ENCODE data around the gene MT1H. TPM values are rescaled to one million over a fixed set of nuclear protein-coding genes. Genes with fewer than 3 reads are reported as not detected.
"Not testable (repeated sequence)": the region's sequence is repeated elsewhere in the genome, so short reads cannot be mapped to it uniquely, and the experiment has no call there.

MT1H gene
- total RNA-seq, 1 experiment from 2014 or later, result not detected

DNA sequence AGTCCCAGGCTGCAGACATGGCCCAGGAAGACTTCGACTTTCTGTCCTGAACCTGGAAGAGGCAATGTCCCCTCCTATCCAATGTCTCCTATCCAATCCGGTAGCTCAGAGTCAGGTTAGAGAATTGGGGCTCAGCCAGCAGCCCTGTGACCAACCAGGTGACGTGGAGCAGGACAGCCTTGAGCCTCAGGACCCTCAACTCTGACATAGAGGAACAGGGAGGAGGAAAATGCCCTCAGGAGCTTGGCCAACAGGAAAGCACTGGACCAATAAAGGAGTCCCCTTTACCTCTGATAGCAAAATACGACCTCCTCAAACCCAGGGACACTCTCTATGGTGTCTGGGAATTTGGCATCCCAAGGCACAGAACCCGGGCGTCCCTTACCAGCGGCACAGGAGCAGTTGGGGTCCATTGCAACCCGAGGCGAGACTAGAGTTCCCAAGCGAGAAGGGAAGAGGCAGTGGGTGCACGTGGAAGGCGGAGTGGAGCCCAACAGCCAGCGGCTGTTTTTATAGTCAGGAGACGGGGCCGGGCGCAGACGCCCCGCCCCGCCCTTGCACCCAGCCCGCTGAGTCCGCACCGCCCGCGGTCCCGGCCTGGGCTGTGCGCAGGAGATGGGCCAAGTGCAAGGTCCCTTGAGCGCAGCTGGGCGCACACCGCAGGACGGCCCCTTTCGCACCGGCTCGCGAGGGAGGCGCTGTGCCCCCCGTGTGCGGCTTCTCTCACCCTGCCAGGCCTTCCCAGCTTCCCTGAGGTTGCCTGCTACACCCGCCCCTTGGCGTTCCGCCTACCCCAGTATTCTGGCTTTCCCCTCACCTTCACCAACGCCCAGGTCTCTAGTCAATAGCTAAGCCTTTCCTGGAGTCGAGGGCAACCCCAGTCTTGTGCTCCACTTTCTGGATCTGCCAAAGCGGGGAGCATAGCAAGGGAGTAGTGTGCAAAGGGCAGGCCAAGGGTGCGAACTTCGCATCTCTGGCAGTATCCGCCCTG lies 1.7 kb upstream of the MT1H start, which contains the start of gene MT1G:
Gene MT1G, minus strand, starts transcription at position 485 of the 991 bp plus-strand sequence. Its CDS starts 72 bp downstream, at position 413.
- TF ChIP-seq, protein P1, sequence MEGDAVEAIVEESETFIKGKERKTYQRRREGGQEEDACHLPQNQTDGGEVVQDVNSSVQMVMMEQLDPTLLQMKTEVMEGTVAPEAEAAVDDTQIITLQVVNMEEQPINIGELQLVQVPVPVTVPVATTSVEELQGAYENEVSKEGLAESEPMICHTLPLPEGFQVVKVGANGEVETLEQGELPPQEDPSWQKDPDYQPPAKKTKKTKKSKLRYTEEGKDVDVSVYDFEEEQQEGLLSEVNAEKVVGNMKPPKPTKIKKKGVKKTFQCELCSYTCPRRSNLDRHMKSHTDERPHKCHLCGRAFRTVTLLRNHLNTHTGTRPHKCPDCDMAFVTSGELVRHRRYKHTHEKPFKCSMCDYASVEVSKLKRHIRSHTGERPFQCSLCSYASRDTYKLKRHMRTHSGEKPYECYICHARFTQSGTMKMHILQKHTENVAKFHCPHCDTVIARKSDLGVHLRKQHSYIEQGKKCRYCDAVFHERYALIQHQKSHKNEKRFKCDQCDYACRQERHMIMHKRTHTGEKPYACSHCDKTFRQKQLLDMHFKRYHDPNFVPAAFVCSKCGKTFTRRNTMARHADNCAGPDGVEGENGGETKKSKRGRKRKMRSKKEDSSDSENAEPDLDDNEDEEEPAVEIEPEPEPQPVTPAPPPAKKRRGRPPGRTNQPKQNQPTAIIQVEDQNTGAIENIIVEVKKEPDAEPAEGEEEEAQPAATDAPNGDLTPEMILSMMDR (IDR thresholded peaks at IDR 0.05; ENCODE audit: insufficient read depth in 1 of 2, low read depth in 1 of 2, low read length in 1 of 2, severe bottlenecking in 1 of 2, unreplicated experiment in 1 of 2), result no peak
- intact Hi-C loops (cut with micrococcal nuclease; ENCODE audit: unreplicated experiment), result no loop called here
- Mint-ChIP-seq H3K4me3 (ENCODE audit: unreplicated experiment) (no peak within 1 kb of the TSS), H3K4me1 (ENCODE audit: low read depth, unreplicated experiment) (no peaks in the 10 kb centered on the region), H3K9me3 (ENCODE audit: unreplicated experiment) (no peaks in the 10 kb centered on the region), H3K27me3 (ENCODE audit: insufficient read depth, unreplicated experiment) (peaks cover 57% of the 10 kb centered on the region), H3K36me3 (ENCODE audit: insufficient read depth, unreplicated experiment) (no peaks in the 10 kb centered on the region), H3K27ac (ENCODE audit: unreplicated experiment) (no peak within 1 kb of the TSS)
- no TSS peak for BruUV-seq (replicated peaks)
- no peaks in the 10 kb centered on the region for H3K9me3 ChIP-seq
- ChIA-PET POLR2A (no interaction called here), CTCF (interaction anchor here (1.4 kb wide), 1 partner anchor 34 kb away, joined by 6 read pairs; no protein-coding TSS in a partner anchor)
- no peaks in the 10 kb centered on the region for H3K36me3 ChIP-seq (ENCODE audit: control insufficient read depth, insufficient read depth, low read length)
- peaks cover 3% of the 10 kb centered on the region for H3K27me3 ChIP-seq (replicated peaks; ENCODE audit: control insufficient read depth, insufficient read depth, low read length)
- peaks cover 7% of the 10 kb centered on the region for H3K4me1 ChIP-seq
- DNase-seq, result no peak
- no peak within 1 kb of the TSS for H3K4me3 ChIP-seq (ENCODE audit: low read depth, low read length)

DNA sequence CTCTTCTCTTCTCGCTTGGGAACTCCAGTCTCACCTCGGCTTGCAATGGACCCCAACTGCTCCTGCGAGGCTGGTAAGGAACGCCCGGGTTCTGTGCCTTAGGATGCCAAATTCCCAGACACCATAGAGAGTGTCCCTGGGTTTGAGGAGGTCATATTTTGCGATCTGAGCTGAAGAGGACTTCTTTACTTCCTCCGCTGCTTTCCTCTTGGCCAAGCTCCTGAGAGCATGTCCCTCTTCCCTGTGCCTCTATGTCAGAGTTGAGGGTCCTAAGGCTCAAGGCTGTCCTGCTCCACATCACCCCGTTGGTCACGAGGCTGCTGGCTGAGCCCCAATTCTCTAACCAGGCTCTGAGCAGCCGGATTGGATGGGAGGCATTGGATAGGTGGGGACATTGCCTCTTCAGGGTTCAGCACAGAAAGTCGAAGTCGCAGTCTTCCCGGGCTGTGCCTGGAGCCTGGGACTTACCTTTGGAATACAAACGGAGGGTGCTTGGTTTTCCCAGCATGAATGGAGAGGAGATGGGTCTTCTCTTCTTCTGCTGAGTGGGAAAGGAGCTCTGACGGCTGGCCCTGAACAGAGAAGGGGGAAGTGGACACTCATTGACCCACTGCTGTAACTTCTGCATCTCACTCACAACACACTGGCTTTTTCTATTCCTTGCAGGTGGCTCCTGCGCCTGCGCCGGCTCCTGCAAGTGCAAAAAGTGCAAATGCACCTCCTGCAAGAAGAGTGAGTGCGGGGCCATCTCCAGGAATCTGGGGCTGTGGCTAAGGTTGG lies 416 bp downstream of the MT1H start:
- DNase-seq, result no peak
- H3K4me1 ChIP-seq, result peaks cover 7% of the 10 kb centered on the region
- ChIA-PET CTCF (interaction anchor here (0.6 to 1.1 kb wide), 3 partner anchors 13 to 69 kb away, joined by 4 to 5 read pairs (median 4); no protein-coding TSS in a partner anchor), POLR2A (no interaction called here)
- H3K4me1 Mint-ChIP-seq (ENCODE audit: low read depth, unreplicated experiment), result no peaks in the 10 kb centered on the region
- peaks cover 57% of the 10 kb centered on the region for H3K27me3 Mint-ChIP-seq (ENCODE audit: insufficient read depth, unreplicated experiment)
- intact Hi-C loops (cut with micrococcal nuclease; ENCODE audit: unreplicated experiment), result no loop called here
- no TSS peak for BruUV-seq (replicated peaks)
- no peaks in the 10 kb centered on the region for H3K9me3 Mint-ChIP-seq (ENCODE audit: unreplicated experiment)
- no peak overlapping the region for H3K4me3 ChIP-seq (ENCODE audit: low read depth, low read length)
- H3K9me3 ChIP-seq, result no peaks in the 10 kb centered on the region
- H3K27me3 ChIP-seq (replicated peaks; ENCODE audit: control insufficient read depth, insufficient read depth, low read length), result peaks cover 3% of the 10 kb centered on the region
- H3K36me3 ChIP-seq (ENCODE audit: control insufficient read depth, insufficient read depth, low read length), result no peaks in the 10 kb centered on the region
- no peak overlapping the region for H3K27ac Mint-ChIP-seq (ENCODE audit: unreplicated experiment)
- TF ChIP-seq, protein P1 (IDR thresholded peaks at IDR 0.05; ENCODE audit: insufficient read depth in 1 of 2, low read depth in 1 of 2, low read length in 1 of 2, severe bottlenecking in 1 of 2, unreplicated experiment in 1 of 2), result no peak
- no peak overlapping the region for H3K4me3 Mint-ChIP-seq (ENCODE audit: unreplicated experiment)
- no peaks in the 10 kb centered on the region for H3K36me3 Mint-ChIP-seq (ENCODE audit: insufficient read depth, unreplicated experiment)

DNA sequence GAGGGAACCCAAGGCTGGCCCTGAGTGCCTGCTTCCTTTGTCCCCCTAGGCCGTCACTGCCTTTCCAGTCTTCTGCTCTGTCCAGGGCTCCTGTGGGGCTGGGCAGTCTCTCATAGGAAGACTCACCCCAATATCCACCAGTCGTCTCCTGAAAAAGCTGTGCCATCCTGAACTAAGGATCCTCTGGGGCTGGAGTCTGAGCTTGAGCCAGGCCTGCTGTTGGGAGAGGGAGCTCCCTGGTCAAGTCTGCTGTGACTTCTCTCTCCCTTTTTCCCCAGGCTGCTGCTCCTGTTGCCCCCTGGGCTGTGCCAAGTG lies 963 bp downstream of the MT1H start:
- no peaks in the 10 kb centered on the region for H3K36me3 ChIP-seq (ENCODE audit: control insufficient read depth, insufficient read depth, low read length)
- DNase-seq, result no peak
- H3K27me3 ChIP-seq (replicated peaks; ENCODE audit: control insufficient read depth, insufficient read depth, low read length), result peaks cover 3% of the 10 kb centered on the region
- Mint-ChIP-seq H3K36me3 (ENCODE audit: insufficient read depth, unreplicated experiment) (no peaks in the 10 kb centered on the region), H3K27me3 (ENCODE audit: insufficient read depth, unreplicated experiment) (peaks cover 54% of the 10 kb centered on the region), H3K4me1 (ENCODE audit: low read depth, unreplicated experiment) (no peaks in the 10 kb centered on the region), H3K27ac (ENCODE audit: unreplicated experiment) (no peak overlapping the region), H3K9me3 (ENCODE audit: unreplicated experiment) (no peaks in the 10 kb centered on the region), H3K4me3 (ENCODE audit: unreplicated experiment) (no peak overlapping the region)
- no peak overlapping the region for H3K4me3 ChIP-seq (ENCODE audit: low read depth, low read length)
- intact Hi-C loops (cut with micrococcal nuclease; ENCODE audit: unreplicated experiment), result no loop called here
- H3K9me3 ChIP-seq, result no peaks in the 10 kb centered on the region
- BruUV-seq (replicated peaks), result no TSS peak
- ChIA-PET POLR2A (no interaction called here), CTCF (interaction anchor here (0.6 to 1.1 kb wide), 2 partner anchors 13 to 31 kb away, joined by 4 read pairs; no protein-coding TSS in a partner anchor)
- H3K4me1 ChIP-seq, result peaks cover 7% of the 10 kb centered on the region
- TF ChIP-seq, protein P1 (IDR thresholded peaks at IDR 0.05; ENCODE audit: insufficient read depth in 1 of 2, low read depth in 1 of 2, low read length in 1 of 2, severe bottlenecking in 1 of 2, unreplicated experiment in 1 of 2), result no peak

DNA sequence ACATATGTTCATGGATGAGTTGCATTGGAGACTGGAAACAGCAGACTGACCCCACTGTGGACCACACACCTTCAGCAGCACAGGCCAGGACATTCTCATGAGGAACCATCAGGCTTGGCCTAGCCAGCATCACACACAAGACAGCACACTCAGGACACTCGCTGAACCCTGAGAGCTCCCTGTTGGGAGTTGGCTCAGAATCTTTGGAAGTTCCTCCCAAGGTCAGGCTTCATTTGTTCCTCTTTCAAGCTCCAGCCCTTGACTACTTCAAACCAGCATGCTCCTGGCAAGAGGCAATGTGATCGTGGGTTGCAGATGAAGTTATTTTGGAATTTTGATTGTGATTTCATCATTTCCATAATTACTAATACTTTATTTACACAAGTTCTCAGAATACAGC lies 2.1 kb downstream of the MT1H start:
- H3K36me3 Mint-ChIP-seq (ENCODE audit: insufficient read depth, unreplicated experiment); POLR2A ChIA-PET; intact Hi-C loops (cut with micrococcal nuclease; ENCODE audit: unreplicated experiment); BruUV-seq (replicated peaks); H3K9me3 Mint-ChIP-seq (ENCODE audit: unreplicated experiment); H3K4me1 Mint-ChIP-seq (ENCODE audit: low read depth, unreplicated experiment); DNase-seq; H3K9me3 ChIP-seq; H3K36me3 ChIP-seq (ENCODE audit: control insufficient read depth, insufficient read depth, low read length); H3K4me1 ChIP-seq; H3K27ac Mint-ChIP-seq (ENCODE audit: unreplicated experiment); H3K4me3 Mint-ChIP-seq (ENCODE audit: unreplicated experiment); H3K4me3 ChIP-seq (ENCODE audit: low read depth, low read length); H3K27me3 ChIP-seq (replicated peaks; ENCODE audit: control insufficient read depth, insufficient read depth, low read length): not testable (repeated sequence)
- H3K27me3 Mint-ChIP-seq (ENCODE audit: insufficient read depth, unreplicated experiment), result peaks cover 47% of the 10 kb centered on the region
- CTCF ChIA-PET, result interaction anchor here (1.0 to 3.2 kb wide), 2 partner anchors 30 to 68 kb away, joined by 3 to 22 read pairs; no protein-coding TSS in a partner anchor
